Keratinocyte (primary cell): ENCODE results near the gene CDKN2B. TPM values are rescaled to one million over a fixed set of nuclear protein-coding genes. Genes with fewer than 3 reads are reported as not detected.
A peak's percentile ranks its signal among the peaks of the same experiment; 100 is the strongest.
"Not testable (repeated sequence)": the region's sequence is repeated elsewhere in the genome, so short reads cannot be mapped to it uniquely, and the experiment has no call there.

Experiments
- DNase-seq: peaks from one replicate; pipeline ENCODE4 v3.0.0-alpha.2; 2011; ENCODE audit warnings: low read depth, missing footprints, low spot score
- FAIRE-seq: peaks from 2 replicates; lab custom pipeline; 2011; peaks lifted over from hg19 to GRCh38; lab: Jason Lieb, UNC
- H2AFZ ChIP-seq: 2 replicates; pipeline ENCODE4 v1.6.0; 2012; ENCODE audit warnings: low read length, control low read depth, inconsistent platforms; ENCODE audit not compliant: control insufficient read depth
- H3K27ac ChIP-seq: 2 replicates; pipeline ENCODE4 v1.5.1; 2011; ENCODE audit warnings: low read length; ENCODE audit not compliant: control insufficient read depth, insufficient read depth
- H3K27me3 ChIP-seq: 3 replicates; pipeline ENCODE4 v1.6.0; 2011; ENCODE audit warnings: low read length; ENCODE audit not compliant: control insufficient read depth, insufficient read depth; ENCODE audit errors: extremely low read depth
- H3K36me3 ChIP-seq, 2 experiments: 2 replicates in 1 of 2; 3 replicates in 1 of 2; pipeline ENCODE4 v1.5.1; 2011; ENCODE audit warnings: low read length in 2 of 2, mild to moderate bottlenecking in 1 of 2; ENCODE audit not compliant: control insufficient read depth in 2 of 2, insufficient read depth in 2 of 2; ENCODE audit errors: extremely low read depth in 1 of 2
- H3K4me1 ChIP-seq: 3 replicates; pipeline ENCODE4 v1.5.1; 2011; ENCODE audit warnings: low read length; ENCODE audit not compliant: control insufficient read depth, insufficient read depth; ENCODE audit errors: extremely low read depth
- H3K4me2 ChIP-seq: 3 replicates; pipeline ENCODE4 v1.6.0; 2011; ENCODE audit warnings: low read depth, low read length; ENCODE audit not compliant: control insufficient read depth, insufficient read depth; ENCODE audit errors: extremely low read depth
- H3K4me3 ChIP-seq, 3 experiments: fragments of 200-600 bp in 1 of 3; sonication (generic) in 1 of 3; 2 replicates in 2 of 3; 3 replicates in 1 of 3; pipeline ENCODE4 v1.5.1; 2011 to 2016; ENCODE audit warnings: low read length in 3 of 3, mild to moderate bottlenecking in 3 of 3, control low read depth in 2 of 3, inconsistent platforms in 1 of 3, low read depth in 1 of 3, mixed read lengths in 1 of 3, mixed run types in 1 of 3, moderate library complexity in 1 of 3; ENCODE audit not compliant: control insufficient read depth in 2 of 3, insufficient read depth in 2 of 3; ENCODE audit errors: extremely low read depth in 1 of 3
- H3K79me2 ChIP-seq: 2 replicates; pipeline ENCODE4 v1.6.0; 2012; ENCODE audit warnings: low read length; ENCODE audit not compliant: control insufficient read depth, insufficient read depth
- H3K9ac ChIP-seq: 3 replicates; pipeline ENCODE4 v1.6.0; 2011; ENCODE audit warnings: low read length; ENCODE audit not compliant: control insufficient read depth, insufficient read depth; ENCODE audit errors: extremely low read depth
- H3K9me1 ChIP-seq: 3 replicates; pipeline ENCODE4 v1.6.0; 2011; ENCODE audit warnings: low read length; ENCODE audit not compliant: control insufficient read depth, insufficient read depth; ENCODE audit errors: extremely low read depth
- H3K9me3 ChIP-seq: 2 replicates; pipeline ENCODE4 v1.5.1; 2012; ENCODE audit warnings: low read depth, low read length; ENCODE audit not compliant: control insufficient read depth
- H4K20me1 ChIP-seq: 3 replicates; pipeline ENCODE4 v1.6.0; 2011; ENCODE audit warnings: low read length; ENCODE audit not compliant: control insufficient read depth, insufficient read depth; ENCODE audit errors: extremely low read depth
- EZH2 ChIP-seq: IDR thresholded peaks from one replicate; pipeline ENCODE4 v1.6.1; 2012; ENCODE audit warnings: inconsistent platforms, mild to moderate bottlenecking, low read length, moderate library complexity
- dilution Hi-C: fragments of 300-500 bp; cut with MboI; formaldehyde crosslinking; loops from one replicate; pipeline ENCODE4 v1.7.0; 2020; ENCODE audit warnings: low sequenced_read_pairs; ENCODE audit not compliant: extremely low pct_ligation_motif_present
- polyA minus RNA-seq, 3 experiments: library from RNA; depleted of rRNA, polyadenylated mRNA; stranded (reverse); fragments of >200 nt; gene quantifications; 1 replicate in 1 of 3; 2 replicates in 1 of 3; 3 replicates in 1 of 3; pipeline ENCODE4 v1.2.3, GENCODE V29; 2011
- polyA plus RNA-seq, 5 experiments: library from polyadenylated mRNA; depleted of rRNA in 3 of 5; stranded (reverse) in 3 of 5; stranded (forward) in 1 of 5; unstranded in 1 of 5; fragments of >200 nt; gene quantifications; 1 replicate in 1 of 5; 2 replicates in 3 of 5; 3 replicates in 1 of 5; pipeline versions ENCODE4 v1.2.1 to v1.2.3, GENCODE V29; 2011 to 2012; ENCODE audit warnings: missing spikeins in 2 of 5, low read depth in 1 of 5, low replicate concordance in 1 of 5
- TF ChIP-seq, protein P1 (sequence below), 3 experiments: IDR thresholded peaks in 1 of 3; conservative IDR thresholded peaks in 1 of 3; optimal IDR thresholded peaks in 1 of 3; 2 replicates in 2 of 3; 3 replicates in 1 of 3; pipeline versions ENCODE3 to v1.5.1; 2011; ENCODE audit warnings: low read length in 3 of 3, mild to moderate bottlenecking in 3 of 3, moderate library complexity in 2 of 3, control low read depth in 1 of 3, inconsistent platforms in 1 of 3; ENCODE audit not compliant: insufficient read depth in 2 of 3; ENCODE audit errors: extremely low read depth in 1 of 3

Gene CDKN2B, protein sequence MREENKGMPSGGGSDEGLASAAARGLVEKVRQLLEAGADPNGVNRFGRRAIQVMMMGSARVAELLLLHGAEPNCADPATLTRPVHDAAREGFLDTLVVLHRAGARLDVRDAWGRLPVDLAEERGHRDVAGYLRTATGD
- polyA plus RNA-seq (17.9 to 34.3 TPM (median 19.9 TPM) in 3 replicates), polyA minus RNA-seq (5.9 to 22.6 TPM (median 17.3 TPM) in 3 replicates)
- 48.0 TPM for polyA plus RNA-seq (2011; ENCODE audit: low read depth)
- polyA plus RNA-seq (2011; cell fraction: cytosol; rRNA removed): 19.5 and 25.4 TPM in 2 replicates
- polyA plus RNA-seq (2011; cell fraction: nucleus; rRNA removed): 70.7 and 78.3 TPM in 2 replicates
- polyA plus RNA-seq (2012; ENCODE audit: low replicate concordance): 15.3 and 67.4 TPM in 2 replicates
- polyA minus RNA-seq (2011; cell fraction: cytosol; rRNA and poly(A)+ RNA removed): 22.6 TPM
- 29.0 and 38.3 TPM in 2 replicates for polyA minus RNA-seq (2011; cell fraction: nucleus; rRNA and poly(A)+ RNA removed)

DNA sequence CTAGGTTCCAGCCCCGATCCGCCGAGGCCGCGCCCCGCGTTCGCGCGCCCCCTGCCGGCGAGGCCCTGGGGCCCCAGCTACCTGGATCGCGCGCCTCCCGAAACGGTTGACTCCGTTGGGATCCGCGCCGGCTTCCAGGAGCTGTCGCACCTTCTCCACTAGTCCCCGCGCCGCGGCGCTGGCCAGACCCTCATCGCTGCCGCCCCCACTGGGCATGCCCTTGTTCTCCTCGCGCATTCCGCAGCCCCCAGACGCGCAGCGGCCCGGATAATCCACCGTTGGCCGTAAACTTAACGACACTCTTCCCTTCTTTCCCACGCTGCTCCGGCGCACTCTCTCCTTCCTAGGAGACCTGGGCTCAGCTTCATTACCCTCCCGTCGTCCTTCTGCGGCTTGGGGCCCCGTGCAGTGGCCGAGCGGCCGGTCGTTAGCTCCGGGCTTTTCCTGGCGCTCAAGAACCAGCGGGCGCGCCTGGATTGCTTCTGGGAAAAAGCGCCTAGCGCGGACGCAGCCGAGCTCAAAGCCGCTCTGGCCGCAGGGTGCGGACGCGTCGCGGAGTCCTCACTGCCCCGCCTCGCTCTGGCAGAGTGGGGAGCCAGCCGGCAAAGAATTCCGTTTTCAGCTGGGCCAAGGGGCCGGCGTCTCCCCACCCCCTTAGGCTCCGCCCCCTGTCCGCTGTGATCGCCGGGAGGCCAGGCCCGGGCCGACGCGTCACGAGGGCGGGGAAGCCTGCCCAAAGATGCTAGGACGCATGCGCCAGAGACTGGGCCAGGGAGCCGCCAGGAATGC lies at the start of gene CDKN2B:
CDKN2B (minus strand) TSS at position 589 of the 789 bp plus-strand sequence; CDS start at position 237, 352 bp downstream.
- H3K27ac ChIP-seq: peak within 1 kb of the TSS; percentile 88
- dilution Hi-C loops: no loop called here

GRCh38 chr9:22057972-22058371 lies 48.9 kb upstream of the CDKN2B start:
- H3K27me3 ChIP-seq, DNase-seq, H3K9me3 ChIP-seq, H2AFZ ChIP-seq, H3K27ac ChIP-seq, H3K36me3 ChIP-seq, H3K9me1 ChIP-seq, H3K9ac ChIP-seq, H4K20me1 ChIP-seq, H3K4me3 ChIP-seq, dilution Hi-C loops, H3K4me1 ChIP-seq, H3K4me2 ChIP-seq, H3K79me2 ChIP-seq: not testable (repeated sequence)
- peak; percentile 26 for FAIRE-seq

More for the DNA sequence above, at the start of gene CDKN2B:
- H3K36me3 ChIP-seq: peaks cover 0 to 2% of the 10 kb centered on the region in 2 experiments
- peak within 1 kb of the TSS; percentile 68 for H3K4me2 ChIP-seq
- H3K9ac ChIP-seq: peak within 1 kb of the TSS; percentile 93
- no peaks in the 10 kb centered on the region for H3K9me3 ChIP-seq
- no peaks in the 10 kb centered on the region for H4K20me1 ChIP-seq
- no peaks in the 10 kb centered on the region for H3K27me3 ChIP-seq
- no peak for TF ChIP-seq EZH2
- TF ChIP-seq, protein P1, sequence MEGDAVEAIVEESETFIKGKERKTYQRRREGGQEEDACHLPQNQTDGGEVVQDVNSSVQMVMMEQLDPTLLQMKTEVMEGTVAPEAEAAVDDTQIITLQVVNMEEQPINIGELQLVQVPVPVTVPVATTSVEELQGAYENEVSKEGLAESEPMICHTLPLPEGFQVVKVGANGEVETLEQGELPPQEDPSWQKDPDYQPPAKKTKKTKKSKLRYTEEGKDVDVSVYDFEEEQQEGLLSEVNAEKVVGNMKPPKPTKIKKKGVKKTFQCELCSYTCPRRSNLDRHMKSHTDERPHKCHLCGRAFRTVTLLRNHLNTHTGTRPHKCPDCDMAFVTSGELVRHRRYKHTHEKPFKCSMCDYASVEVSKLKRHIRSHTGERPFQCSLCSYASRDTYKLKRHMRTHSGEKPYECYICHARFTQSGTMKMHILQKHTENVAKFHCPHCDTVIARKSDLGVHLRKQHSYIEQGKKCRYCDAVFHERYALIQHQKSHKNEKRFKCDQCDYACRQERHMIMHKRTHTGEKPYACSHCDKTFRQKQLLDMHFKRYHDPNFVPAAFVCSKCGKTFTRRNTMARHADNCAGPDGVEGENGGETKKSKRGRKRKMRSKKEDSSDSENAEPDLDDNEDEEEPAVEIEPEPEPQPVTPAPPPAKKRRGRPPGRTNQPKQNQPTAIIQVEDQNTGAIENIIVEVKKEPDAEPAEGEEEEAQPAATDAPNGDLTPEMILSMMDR (optimal IDR thresholded peaks at IDR 0.05 in 1 of 3, IDR thresholded peaks at IDR 0.05 in 1 of 3, conservative IDR thresholded peaks at IDR 0.05 in 1 of 3; ENCODE audit: extremely low read depth in 1 of 3, insufficient read depth in 2 of 3, low read length in 3 of 3): peak; percentile 76 to 90 (median 90)
- no peaks in the 10 kb centered on the region for H3K9me1 ChIP-seq
- FAIRE-seq (peak; percentile 92), DNase-seq (peak; percentile 45)
- peak within 1 kb of the TSS; percentile 46 for H2AFZ ChIP-seq
- H3K4me3 ChIP-seq: peak within 1 kb of the TSS; percentile 63 to 84 (median 72)
- H3K4me1 ChIP-seq: peaks cover 13% of the 10 kb centered on the region
- peaks cover 24% of the 10 kb centered on the region for H3K79me2 ChIP-seq
